D721Med (cell line): Measurements from ENCODE around the gene FOXP1.
"Not testable (repeated sequence)": the region's sequence is repeated elsewhere in the genome, so short reads cannot be mapped to it uniquely, and the experiment has no call there.

Experiments
- DNase-seq: peaks from one replicate; pipeline ENCODE4 v3.0.0; 2011; ENCODE audit warnings: low spot score; ENCODE audit not compliant: insufficient read length
- FAIRE-seq: peaks from 2 replicates; lab custom pipeline; 2011; peaks lifted over from hg19 to GRCh38; lab: Jason Lieb, UNC
- CTCF ChIP-seq: IDR thresholded peaks from 2 replicates; pipeline ENCODE4 v1.5.1; 2012; ENCODE audit warnings: mild to moderate bottlenecking, control low read depth; ENCODE audit not compliant: insufficient read depth; ENCODE audit errors: missing control alignments

Gene FOXP1

GRCh38 chr3:71025010-71025409 lies 558.5 kb downstream of the FOXP1 start:
- no peak for FAIRE-seq
- TF ChIP-seq CTCF, result no peak
- no peak for DNase-seq

- TF ChIP-seq CTCF, result peak; percentile 47
- FAIRE-seq (peak; percentile 41), DNase-seq (no peak)
Measured at GRCh38 chr3:71022551-71023335, 560.8 kb downstream of the FOXP1 start.

- no peak for FAIRE-seq
- no peak for TF ChIP-seq CTCF
- DNase-seq, result no peak
Measured at GRCh38 chr3:71018799-71019198, 564.7 kb downstream of the FOXP1 start.

GRCh38 chr3:71016178-71016845 lies 567.2 kb downstream of the FOXP1 start:
- FAIRE-seq (no peak), DNase-seq (no peak)

GRCh38 chr3:71014616-71015015 lies 568.9 kb downstream of the FOXP1 start:
- FAIRE-seq, DNase-seq: not testable (repeated sequence)

More at GRCh38 chr3:71016178-71016845, 567.2 kb downstream of the FOXP1 start:
- no peak for TF ChIP-seq CTCF

GRCh38 chr3:71012971-71013370 lies 570.6 kb downstream of the FOXP1 start:
- no peak for FAIRE-seq
- no peak for TF ChIP-seq CTCF
- DNase-seq, result no peak

- TF ChIP-seq CTCF, result no peak
- DNase-seq (no peak), FAIRE-seq (no peak)
Measured at GRCh38 chr3:71011565-71012287, 571.8 kb downstream of the FOXP1 start.
